ENCODE measurements around the gene CNTROB.
A peak's percentile ranks its signal among the peaks of the same experiment; 100 is the strongest.

Gene CNTROB

GRCh38 chr17:7903154-7904103 is 28.6 kb upstream of the CNTROB start:
- DNase-seq: no peak

GRCh38 chr17:7909089-7909488 is 22.9 kb upstream of the CNTROB start:
- DNase-seq: no peak

DNA sequence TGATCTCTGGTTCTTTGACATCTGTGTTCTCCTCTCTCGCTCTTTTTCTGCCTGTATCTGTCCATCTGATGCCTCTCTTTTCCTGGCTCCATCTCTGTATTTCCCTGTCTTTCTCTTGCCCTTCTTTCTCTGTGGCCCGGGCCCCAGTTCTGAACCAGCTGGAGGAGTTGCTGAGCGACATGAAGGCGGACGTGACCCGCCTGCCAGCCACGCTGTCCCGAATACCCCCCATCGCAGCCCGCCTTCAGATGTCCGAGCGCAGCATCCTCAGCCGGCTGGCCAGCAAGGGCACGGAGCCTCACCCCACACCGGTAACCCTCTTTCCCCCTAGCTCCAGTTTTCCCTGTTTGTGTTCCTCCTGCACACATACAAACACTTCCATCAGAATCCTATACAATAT is 21.7 kb upstream of the CNTROB start:
- no peak for DNase-seq

GRCh38 chr17:7910711-7911110 is 21.3 kb upstream of the CNTROB start:
- no peak for DNase-seq

- no peak for DNase-seq
These were observed 20.9 kb upstream of the CNTROB start for GRCh38 chr17:7911116-7911515.

GRCh38 chr17:7912927-7913524 is 19.0 kb upstream of the CNTROB start:
- no peak for DNase-seq

DNA sequence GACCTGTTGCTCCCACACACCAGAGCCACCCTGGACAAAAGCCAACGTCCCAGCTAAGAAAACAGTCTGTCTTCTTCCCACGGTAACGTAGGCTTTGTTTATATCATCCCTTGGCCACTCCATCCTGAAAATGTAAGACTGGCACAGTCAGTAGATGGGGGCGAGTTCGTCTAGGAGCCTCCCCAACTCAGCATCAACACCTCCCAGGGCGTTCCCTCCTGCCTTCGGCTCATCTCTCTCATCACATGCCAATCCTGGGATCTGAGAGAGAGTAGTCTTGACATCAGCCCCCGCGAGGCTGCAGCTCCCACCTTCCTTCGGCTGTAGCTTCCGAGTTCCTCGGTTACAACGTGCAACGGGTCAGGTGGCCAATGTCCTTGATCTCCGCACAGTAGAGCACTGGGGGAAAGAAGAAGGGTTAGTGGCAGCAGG is 16.8 kb upstream of the CNTROB start:
- no peak for DNase-seq

DNA sequence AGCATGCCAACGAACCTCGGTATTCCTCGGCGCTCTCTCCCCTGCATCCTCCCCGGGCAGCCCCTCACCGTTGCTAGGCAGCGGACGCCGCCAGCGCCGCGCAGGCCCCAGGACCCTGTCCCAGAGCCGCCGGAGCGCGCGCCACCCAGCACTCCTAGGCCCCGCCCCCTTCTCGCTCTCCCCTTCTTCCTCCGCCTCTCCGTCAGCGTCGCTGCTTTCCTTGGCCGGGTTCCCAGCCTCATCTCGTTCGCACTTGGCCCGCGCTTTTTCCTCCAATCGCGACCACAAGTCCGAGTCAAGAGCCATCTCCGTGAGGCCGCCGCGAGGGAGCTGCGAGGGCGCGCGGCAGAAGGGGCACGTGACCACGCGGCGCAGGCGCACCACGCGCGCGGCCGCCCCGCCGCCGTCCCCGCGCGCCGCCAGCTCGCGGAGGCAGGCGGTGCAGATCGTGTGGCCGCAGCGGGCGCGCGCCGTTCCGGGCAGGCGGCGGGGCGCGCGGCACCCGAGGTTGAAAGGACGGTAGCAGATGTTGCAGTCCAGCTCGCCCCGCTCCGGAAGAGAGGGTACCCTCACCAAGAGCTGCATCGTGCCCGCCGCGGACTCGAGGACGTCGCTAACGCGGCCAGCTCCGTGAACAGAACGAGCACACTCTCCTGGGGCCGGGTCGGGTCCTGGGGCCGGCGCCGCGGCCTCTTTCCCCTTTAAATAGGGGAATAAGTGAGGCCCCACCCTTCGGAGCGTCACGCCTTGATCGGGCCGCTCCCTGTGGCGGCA is 16.2 kb upstream of the CNTROB start, which contains the start of gene RNF227:
Gene RNF227 (minus strand): TSS at position 679 of the 774 bp plus-strand sequence. CDS start 94 bp downstream, at position 585.
- DNase-seq: peak; percentile 78

- no peak for DNase-seq
These were observed 15.7 kb upstream of the CNTROB start for GRCh38 chr17:7916385-7916682.

DNA sequence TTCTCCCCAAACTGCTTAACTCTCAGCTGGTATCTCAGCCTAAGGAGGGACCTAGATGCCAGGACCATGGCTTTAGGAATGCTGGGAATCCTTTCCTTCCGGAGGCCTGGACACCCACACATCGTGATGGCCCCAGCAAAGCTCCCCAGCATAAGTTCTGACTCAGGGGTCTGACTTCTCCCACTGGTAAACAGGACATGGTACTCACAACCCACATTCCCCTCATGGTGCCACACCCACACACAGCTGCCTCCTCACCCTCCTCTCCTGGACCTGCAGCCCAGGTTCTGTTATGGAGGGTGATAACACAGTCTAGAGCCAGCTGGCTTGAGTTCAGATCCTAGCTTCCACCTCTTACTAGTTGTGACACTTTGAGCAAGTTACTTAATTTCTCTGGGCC is 15.2 kb upstream of the CNTROB start:
- no peak for DNase-seq

GRCh38 chr17:7922269-7922844 is 9.6 kb upstream of the CNTROB start:
- DNase-seq: no peak

DNA sequence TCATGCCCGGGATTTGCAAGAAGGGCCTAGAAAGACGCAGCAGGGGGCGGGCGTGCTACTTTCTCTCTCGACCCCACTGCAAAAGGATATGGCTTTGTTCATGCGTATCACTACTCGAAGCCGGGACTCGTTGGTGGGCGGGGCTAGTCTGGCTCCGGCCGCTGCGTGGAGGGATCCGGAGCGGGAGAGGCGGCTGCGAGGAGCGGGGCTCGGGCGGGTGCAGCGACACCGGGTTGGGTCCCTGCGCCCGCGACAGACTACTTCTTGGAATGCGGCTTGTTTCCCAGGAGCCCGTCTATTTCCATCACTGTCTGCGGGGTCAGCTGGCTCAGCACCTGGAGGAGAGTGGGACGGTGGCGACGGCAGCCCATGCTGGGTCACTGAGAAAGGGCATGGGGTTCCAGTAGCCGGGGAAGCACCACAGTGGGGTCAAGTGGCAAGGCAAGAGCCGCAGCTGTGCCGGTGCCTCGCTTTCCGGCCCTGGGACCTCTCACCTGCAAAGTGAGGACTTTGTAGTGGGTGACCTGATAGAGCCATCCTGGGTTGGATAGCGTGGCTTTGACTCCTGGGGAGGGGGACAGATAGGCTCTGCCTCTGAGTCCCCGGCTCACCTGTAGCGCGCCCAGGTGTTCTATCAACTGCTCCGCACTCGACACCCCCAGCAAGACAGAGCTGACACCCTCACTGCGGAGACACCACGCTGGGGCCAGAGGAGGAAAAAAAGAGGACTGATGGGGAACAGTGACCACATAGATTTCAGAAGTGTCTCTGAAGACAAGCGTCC is 9.0 kb upstream of the CNTROB start:
- DNase-seq: no peak

- no peak for DNase-seq
These were observed 4.4 kb upstream of the CNTROB start for GRCh38 chr17:7927596-7927995.

DNA sequence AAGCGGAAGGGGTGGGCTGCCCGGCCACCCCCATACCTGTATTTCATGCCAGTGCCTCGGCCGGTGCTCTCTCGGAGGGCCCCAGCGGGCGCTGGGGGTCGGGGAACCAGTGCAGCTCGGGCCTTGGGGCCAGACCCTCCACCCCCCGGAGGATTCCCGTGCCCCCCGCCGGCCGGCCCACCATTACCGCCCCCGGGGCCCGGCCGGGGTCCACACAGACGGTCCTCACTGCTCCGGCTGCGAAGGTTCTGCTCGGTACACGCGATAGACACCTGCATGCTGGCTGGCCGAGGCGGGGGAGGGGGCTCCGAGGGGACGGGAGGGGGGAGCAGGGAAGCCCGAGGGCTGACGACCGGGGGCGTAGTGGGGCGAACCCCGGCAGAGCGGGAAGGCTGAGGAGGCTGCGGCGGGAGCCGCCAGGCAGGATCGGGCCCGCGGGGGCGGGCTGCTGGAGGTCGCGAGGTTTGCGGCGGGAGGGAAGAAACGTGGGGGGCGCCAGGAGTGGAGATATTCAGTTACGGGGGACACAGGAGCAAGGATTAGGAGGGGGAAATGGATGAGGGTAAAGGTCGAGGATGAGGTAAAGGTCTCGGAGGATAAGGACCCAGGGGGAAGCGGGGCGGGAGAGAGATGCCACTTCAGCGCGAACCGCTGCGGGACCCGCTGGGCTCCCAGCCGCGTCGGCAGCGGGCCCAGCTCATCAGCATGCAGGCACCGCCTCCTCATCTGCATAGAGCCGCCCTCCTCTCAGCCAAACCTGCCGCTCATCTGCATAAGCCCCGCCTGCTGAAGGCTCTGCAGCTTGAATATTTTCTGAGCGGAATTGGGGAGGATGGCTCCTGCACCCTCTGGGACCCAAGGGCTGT is 2.6 kb upstream of the CNTROB start, which contains the start of gene KCNAB3:
Gene KCNAB3 (minus strand): TSS at position 699 of the 866 bp plus-strand sequence. CDS start 421 bp downstream, at position 278.
- no peak for DNase-seq

- DNase-seq: no peak
These were observed 970 bp upstream of the CNTROB start for GRCh38 chr17:7930841-7931631.

DNA sequence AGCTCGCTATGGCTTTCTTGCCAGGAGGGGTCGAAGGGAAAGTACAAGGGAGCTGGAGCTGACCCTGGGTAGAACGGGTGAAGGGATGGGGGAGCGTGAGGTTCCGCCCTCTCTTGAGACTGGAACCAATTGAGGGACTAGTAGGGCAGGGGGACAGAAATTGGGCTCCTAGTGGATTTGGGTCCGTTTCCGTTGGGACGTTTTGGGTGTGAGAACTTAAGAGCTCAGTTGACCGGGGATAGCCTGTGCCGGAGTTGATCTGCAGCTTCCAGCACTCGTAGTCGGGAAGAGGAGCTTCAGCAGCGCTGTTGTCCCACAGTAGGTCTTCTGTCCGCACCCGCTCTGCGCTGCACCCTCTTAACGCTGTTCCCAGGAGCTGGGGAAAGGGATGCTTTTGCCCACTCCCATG is 481 bp downstream of the CNTROB start:
- no peak for DNase-seq

DNA sequence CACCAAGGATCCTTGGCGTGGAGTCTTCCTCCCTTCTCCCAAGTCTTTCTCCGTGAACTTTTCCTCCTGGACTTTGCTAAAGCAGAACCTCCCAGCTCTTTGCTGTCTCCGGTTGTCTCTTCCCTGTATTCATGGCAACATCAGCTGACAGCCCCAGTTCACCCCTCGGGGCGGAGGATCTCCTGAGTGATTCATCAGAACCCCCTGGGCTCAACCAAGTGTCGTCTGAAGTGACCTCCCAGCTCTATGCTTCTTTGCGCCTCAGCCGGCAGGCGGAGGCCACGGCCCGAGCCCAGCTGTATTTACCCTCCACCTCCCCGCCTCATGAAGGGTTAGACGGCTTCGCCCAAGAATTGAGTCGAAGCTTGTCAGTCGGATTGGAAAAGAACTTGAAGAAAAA is 943 bp downstream of the CNTROB start:
- DNase-seq: no peak

DNA sequence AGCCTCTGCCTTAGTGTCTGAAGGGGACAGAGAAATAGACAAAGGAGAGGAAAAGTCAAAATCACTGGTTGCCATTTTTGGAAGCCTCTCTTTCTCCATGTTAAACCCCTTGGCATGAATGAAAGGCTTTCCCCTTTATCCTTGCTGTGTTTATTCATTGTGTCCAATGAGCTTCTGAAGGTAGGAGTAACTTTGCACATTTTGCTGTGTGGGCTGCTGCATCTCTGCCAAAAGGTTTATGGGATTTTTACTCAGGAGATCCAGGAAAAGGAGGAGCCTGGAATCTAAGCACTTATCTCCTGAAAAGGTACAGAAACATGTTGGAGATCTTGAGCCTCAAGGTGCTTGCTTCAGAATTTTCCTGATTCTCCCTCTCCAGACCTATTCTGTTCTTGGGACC is 3.9 kb downstream of the CNTROB start:
- DNase-seq: no peak

DNA sequence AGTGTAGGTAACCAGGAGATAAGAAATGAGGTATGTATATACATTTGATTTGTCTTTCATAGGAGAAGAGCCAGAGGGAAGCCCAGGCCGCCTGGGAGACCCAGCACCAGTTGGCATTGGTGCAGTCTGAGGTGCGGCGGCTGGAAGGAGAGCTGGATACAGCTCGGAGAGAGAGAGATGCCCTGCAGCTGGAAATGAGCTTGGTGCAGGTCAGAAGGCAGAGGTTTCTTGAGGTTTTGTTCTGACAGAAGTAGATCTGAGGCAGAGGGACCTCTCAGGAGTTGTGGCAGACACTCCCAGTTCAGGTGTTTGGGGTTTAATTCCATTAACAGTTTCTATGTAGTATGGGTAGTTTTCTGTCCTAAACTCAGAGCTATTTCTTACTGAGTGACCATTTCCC is 8.0 kb downstream of the CNTROB start:
- no peak for DNase-seq

GRCh38 chr17:7940743-7941142 is 8.7 kb downstream of the CNTROB start:
- DNase-seq: no peak
